Endodermal cell (in vitro differentiated cells): ENCODE data around the gene EIF3F. TPM values are rescaled to one million over a fixed set of nuclear protein-coding genes. Genes with fewer than 3 reads are reported as not detected.
A peak's percentile ranks its signal among the peaks of the same experiment; 100 is the strongest.

Experiments used
- DNase-seq: peaks from one replicate; pipeline ENCODE4 v3.0.0-alpha.2; 2017
- H3K27ac ChIP-seq: 2 replicates; pipeline ENCODE4 v1.5.1; 2013; ENCODE audit warnings: mild to moderate bottlenecking, low read depth, low read length, moderate library complexity
- H3K27me3 ChIP-seq: 2 replicates; pipeline ENCODE4 v1.6.1; 2013; ENCODE audit warnings: mild to moderate bottlenecking, low read length, moderate library complexity; ENCODE audit not compliant: insufficient read depth, control insufficient read depth, poor library complexity, severe bottlenecking
- H3K36me3 ChIP-seq: 2 replicates; pipeline ENCODE4 v1.7.0; 2013; ENCODE audit warnings: mild to moderate bottlenecking, low read length, moderate library complexity; ENCODE audit not compliant: control insufficient read depth, insufficient read depth
- H3K4me1 ChIP-seq: one replicate; pipeline ENCODE4 v1.7.0; 2013; ENCODE audit warnings: low read length; ENCODE audit not compliant: control insufficient read depth, insufficient read depth
- H3K4me3 ChIP-seq: 2 replicates; pipeline ENCODE4 v1.5.1; 2013; ENCODE audit warnings: mild to moderate bottlenecking, low read length, moderate library complexity
- H3K9ac ChIP-seq: 2 replicates; pipeline ENCODE4 v1.6.1; 2013; ENCODE audit warnings: mild to moderate bottlenecking, low read length, moderate library complexity; ENCODE audit not compliant: poor library complexity, severe bottlenecking; ENCODE audit errors: extremely low read depth
- H3K9me3 ChIP-seq: 2 replicates; pipeline ENCODE4 v1.6.1; 2013; ENCODE audit warnings: mild to moderate bottlenecking, low read length, moderate library complexity; ENCODE audit not compliant: control insufficient read depth
- H3K27ac Mint-ChIP-seq: 2 replicates; pipeline ENCODE4 v1.8.0; 2020; ENCODE audit warnings: mixed read lengths
- H3K27me3 Mint-ChIP-seq: 2 replicates; pipeline ENCODE4 v1.8.0; 2021; ENCODE audit warnings: mild to moderate bottlenecking, mixed read lengths; ENCODE audit not compliant: insufficient read depth
- H3K36me3 Mint-ChIP-seq: 2 replicates; pipeline ENCODE4 v1.8.0; 2020; ENCODE audit warnings: low read depth, mixed read lengths
- H3K4me1 Mint-ChIP-seq: 2 replicates; pipeline ENCODE4 v1.8.0; 2020; ENCODE audit warnings: mixed read lengths
- H3K4me3 Mint-ChIP-seq: 2 replicates; pipeline ENCODE4 v1.8.0; 2020; ENCODE audit warnings: mild to moderate bottlenecking, moderate library complexity, mixed read lengths
- H3K9me3 Mint-ChIP-seq: 2 replicates; pipeline ENCODE4 v1.8.0; 2020; ENCODE audit warnings: mild to moderate bottlenecking, mixed read lengths
- CTCF ChIP-seq: fragments of 200-600 bp; sonication (generic); conservative IDR thresholded peaks from 2 replicates; pipeline ENCODE4 v1.5.0; 2021; ENCODE audit warnings: antibody characterized with exemption, mild to moderate bottlenecking
- WGBS, 2 experiments: methylation state at CpG; one replicate each; pipeline versions ENCODE4 v1.1.5 to v1.1.7; 2013; ENCODE audit warnings: missing lambda C conversion rate in 2 of 2, mixed read lengths in 1 of 2; ENCODE audit not compliant: insufficient coverage in 1 of 2, insufficient read length in 1 of 2; 5-methylcytosine and 5-hydroxymethylcytosine counted together
- total RNA-seq, 2 donors: library from RNA; stranded (reverse); fragmentation: NEBNext Ultra II Directional in 1 of 2; extraction: Animal tissue kit (Norgen Biotek cat#: 25700) in 1 of 2; gene quantifications; 2 replicates in 1 of 2; 3 replicates in 1 of 2; pipeline ENCODE4 v1.2.1, GENCODE V29; 2021

The EIF3F gene
- total RNA-seq, 2 donors from 2014 or later: 349 to 354 TPM

GRCh38 chr11:8009856-8010255 is 22.7 kb downstream of the EIF3F start:
- no peaks in the 10 kb centered on the region for H3K9me3 Mint-ChIP-seq
- H3K27ac Mint-ChIP-seq: no peak overlapping the region
- H3K36me3 ChIP-seq: no peaks in the 10 kb centered on the region

GRCh38 chr11:8011371-8011770 is 24.2 kb downstream of the EIF3F start:
- no peak overlapping the region for H3K4me3 ChIP-seq
- Mint-ChIP-seq H3K9me3 (no peaks in the 10 kb centered on the region), H3K4me3 (no peak overlapping the region), H3K36me3 (no peaks in the 10 kb centered on the region), H3K27me3 (peaks cover 37% of the 10 kb centered on the region), H3K4me1 (peaks cover 12% of the 10 kb centered on the region), H3K27ac (no peak overlapping the region)
- no peak overlapping the region for H3K9ac ChIP-seq
- no peaks in the 10 kb centered on the region for H3K36me3 ChIP-seq
- H3K27me3 ChIP-seq: peaks cover 7% of the 10 kb centered on the region
- no peaks in the 10 kb centered on the region for H3K9me3 ChIP-seq
- no peak for TF ChIP-seq CTCF
- H3K27ac ChIP-seq: no peak overlapping the region
- WGBS, 2 experiments: 93% methylated on average over 2 of the region's 2 CpGs
- peaks cover 6% of the 10 kb centered on the region for H3K4me1 ChIP-seq
- DNase-seq: no peak

More at GRCh38 chr11:8009856-8010255, 22.7 kb downstream of the EIF3F start:
- DNase-seq: peak; percentile 18
- Histone ChIP-seq H3K27me3 (peaks cover 7% of the 10 kb centered on the region), H3K4me1 (no peaks in the 10 kb centered on the region), H3K27ac (no peak overlapping the region), H3K4me3 (no peak overlapping the region), H3K9ac (no peak overlapping the region), H3K9me3 (no peaks in the 10 kb centered on the region)
- Mint-ChIP-seq H3K4me3 (no peak overlapping the region), H3K27me3 (peaks cover 22% of the 10 kb centered on the region), H3K4me1 (no peaks in the 10 kb centered on the region), H3K36me3 (no peaks in the 10 kb centered on the region)
- TF ChIP-seq CTCF: no peak
- 95 to 100% methylated on average over 3 of the region's 3 CpGs for WGBS, 2 experiments

GRCh38 chr11:8011981-8012444 is 24.9 kb downstream of the EIF3F start:
- H3K27me3 Mint-ChIP-seq: peaks cover 43% of the 10 kb centered on the region
- H3K4me1 ChIP-seq: peaks cover 6% of the 10 kb centered on the region
- no peak overlapping the region for H3K4me3 ChIP-seq
- 88 to 90% methylated on average over 1 to 4 of the region's 4 CpGs for WGBS, 2 experiments
- no peaks in the 10 kb centered on the region for H3K36me3 ChIP-seq
- no peak for TF ChIP-seq CTCF
- no peaks in the 10 kb centered on the region for H3K9me3 Mint-ChIP-seq
- no peak for DNase-seq
- H3K9me3 ChIP-seq: no peaks in the 10 kb centered on the region
- no peak overlapping the region for H3K9ac ChIP-seq
- no peaks in the 10 kb centered on the region for H3K36me3 Mint-ChIP-seq
- peaks cover 12% of the 10 kb centered on the region for H3K27me3 ChIP-seq
- peaks cover 15% of the 10 kb centered on the region for H3K4me1 Mint-ChIP-seq
- H3K27ac ChIP-seq: no peak overlapping the region
- no peak overlapping the region for H3K4me3 Mint-ChIP-seq
- no peak overlapping the region for H3K27ac Mint-ChIP-seq
